HG03469 (cell line): ENCODE data around the gene SRGAP1.
"Not testable (repeated sequence)": the region's sequence is repeated elsewhere in the genome, so short reads cannot be mapped to it uniquely, and the experiment has no call there.

Experiments
- ATAC-seq: cut with Tn5 transposase; IDR thresholded peaks from one replicate; pipeline ENCODE4 v1.9.1; 2021; ENCODE audit warnings: mild to moderate bottlenecking, moderate library complexity, moderate number of reproducible peaks; ENCODE audit not compliant: unreplicated experiment

The SRGAP1 gene

GRCh38 chr12:64029013-64029857, 184.7 kb downstream of the SRGAP1 start:
- no peak for ATAC-seq

- ATAC-seq: no peak
These were observed 185.7 kb downstream of the SRGAP1 start for GRCh38 chr12:64030155-64030554.

GRCh38 chr12:64034056-64034455, 189.6 kb downstream of the SRGAP1 start:
- ATAC-seq: not testable (repeated sequence)

- no peak for ATAC-seq
These were observed 190.5 kb downstream of the SRGAP1 start for GRCh38 chr12:64034901-64035576.

- no peak for ATAC-seq
These were observed 191.9 kb downstream of the SRGAP1 start for GRCh38 chr12:64036414-64036813.

GRCh38 chr12:64039281-64039871, 194.9 kb downstream of the SRGAP1 start:
- ATAC-seq: no peak

- ATAC-seq: no peak
These were observed 198.4 kb downstream of the SRGAP1 start for GRCh38 chr12:64042911-64043310.

- ATAC-seq: no peak
These were observed 199.7 kb downstream of the SRGAP1 start for GRCh38 chr12:64044191-64044590.

- ATAC-seq: no peak
These were observed 206.6 kb downstream of the SRGAP1 start for GRCh38 chr12:64051057-64051456.

GRCh38 chr12:64053117-64053516, 208.6 kb downstream of the SRGAP1 start:
- ATAC-seq: no peak

- no peak for ATAC-seq
These were observed 209.6 kb downstream of the SRGAP1 start for GRCh38 chr12:64054079-64054520.

- no peak for ATAC-seq
These were observed 212.2 kb downstream of the SRGAP1 start for GRCh38 chr12:64056741-64057140.

- ATAC-seq: no peak
These were observed 213.2 kb downstream of the SRGAP1 start for GRCh38 chr12:64057706-64058105.

- ATAC-seq: no peak
These were observed 214.2 kb downstream of the SRGAP1 start for GRCh38 chr12:64058541-64059265.

GRCh38 chr12:64059685-64060084, 215.2 kb downstream of the SRGAP1 start:
- ATAC-seq: no peak

GRCh38 chr12:64061868-64062375, 217.4 kb downstream of the SRGAP1 start:
- no peak for ATAC-seq

GRCh38 chr12:64063121-64063520, 218.6 kb downstream of the SRGAP1 start:
- ATAC-seq: no peak

- ATAC-seq: no peak
These were observed 219.7 kb downstream of the SRGAP1 start for GRCh38 chr12:64064240-64064639.

GRCh38 chr12:64064706-64065105, 220.2 kb downstream of the SRGAP1 start:
- ATAC-seq: no peak

- ATAC-seq: no peak
These were observed 221.5 kb downstream of the SRGAP1 start for GRCh38 chr12:64065881-64066451.

GRCh38 chr12:64066776-64067175, 222.3 kb downstream of the SRGAP1 start:
- ATAC-seq: no peak
